HCT116 (cell line): Measurements from ENCODE around the gene FUNDC2. TPM values are rescaled to one million over a fixed set of nuclear protein-coding genes. Genes with fewer than 3 reads are reported as not detected.

Experiments used
- ATAC-seq: fragments of 200-7000 bp; cut with Tn5 transposase; 2 replicates; pipeline ENCODE4 v1.9.1; 2020; ENCODE audit warnings: mild to moderate bottlenecking, moderate library complexity
- BruUV-seq: library from RNA; stranded (reverse); fragments of 400-500 nt; replicated peaks from 2 replicates; lab custom pipeline; 2021; lab: Mats Ljungman, UMichigan
- CTCF ChIA-PET: fragments of 300-600 bp; sonication (Branson Sonifier 250); formaldehyde crosslinking; loops from one replicate; lab custom pipeline; 2021; ENCODE audit warnings: antibody characterized with exemption; lab: Charles Lee
- POLR2A ChIA-PET: fragments of 300-600, 350-600 bp; sonication (Branson Sonifier 250); formaldehyde crosslinking; loops from one replicate; lab custom pipeline; 2021; ENCODE audit warnings: antibody characterized with exemption; lab: Charles Lee
- RAD21 ChIA-PET, 2 experiments: fragments of 300-600 bp; sonication (Branson Sonifier 250); formaldehyde crosslinking; loops; one replicate each; lab custom pipeline; 2023; ENCODE audit warnings: low total read pairs in 2 of 2; ENCODE audit not compliant: uncharacterized antibody in 2 of 2, unreplicated experiment in 2 of 2, low non-redundant PET in 1 of 2; lab: Charles Lee
- DNase-seq: peaks from one replicate; pipeline ENCODE4 v3.0.0-alpha.2; 2010; ENCODE audit warnings: low read depth, low spot score
- H2AFZ ChIP-seq: fragments of 200-600 bp; shearing (Covaris generic), sonication (generic); 2 replicates; pipeline ENCODE4 v1.6.1; 2017; ENCODE audit warnings: low read depth, mixed run types, mixed read lengths, antibody characterized with exemption, low read length; ENCODE audit not compliant: poor library complexity, severe bottlenecking
- H3K27ac ChIP-seq: 2 replicates; pipeline ENCODE4 v1.5.1; 2012; ENCODE audit warnings: low read depth, low read length
- H3K27me3 ChIP-seq: fragments of 200-600 bp; sonication (generic); 2 replicates; pipeline ENCODE4 v1.6.1; 2016; ENCODE audit warnings: mixed run types, low read length, mixed read lengths; ENCODE audit not compliant: insufficient read depth
- H3K36me3 ChIP-seq, 2 experiments: fragments of 200-500 bp in 1 of 2; fragments of 200-600 bp in 1 of 2; sonication (Bioruptor generic) in 1 of 2; sonication (generic) in 1 of 2; 2 replicates each; pipeline versions ENCODE4 v1.5.1 to v1.6.1; 2014 to 2016; ENCODE audit warnings: low read length in 2 of 2, inconsistent platforms in 1 of 2, mixed read lengths in 1 of 2, mixed run types in 1 of 2; ENCODE audit not compliant: insufficient read depth in 2 of 2, control insufficient read depth in 1 of 2
- H3K4me1 ChIP-seq, 2 experiments: fragments of 200-600 bp in 1 of 2; sonication (generic) in 1 of 2; 2 replicates each; pipeline versions ENCODE4 v1.5.1 to v1.6.1; 2012 to 2017; ENCODE audit warnings: low read length in 2 of 2, inconsistent platforms in 1 of 2, mild to moderate bottlenecking in 1 of 2, mixed read lengths in 1 of 2, mixed run types in 1 of 2, moderate library complexity in 1 of 2; ENCODE audit not compliant: insufficient read depth in 2 of 2, control insufficient read depth in 1 of 2
- H3K4me2 ChIP-seq: fragments of 200-600 bp; sonication (generic); 2 replicates; pipeline ENCODE4 v1.6.1; 2017; ENCODE audit warnings: mixed run types, low read length, mixed read lengths
- H3K4me3 ChIP-seq, 2 experiments: fragments of 200-600 bp in 1 of 2; sonication (generic) in 1 of 2; replicated peaks in 1 of 2; 2 replicates each; pipeline ENCODE4 v1.5.1; 2011 to 2016; ENCODE audit warnings: low read length in 2 of 2, control low read depth in 1 of 2, low read depth in 1 of 2, mild to moderate bottlenecking in 1 of 2, mixed read lengths in 1 of 2, mixed run types in 1 of 2
- H3K79me2 ChIP-seq: fragments of 200-600 bp; sonication (generic); 2 replicates; pipeline ENCODE4 v1.6.1; 2017; ENCODE audit warnings: mild to moderate bottlenecking, mixed run types, low read length, moderate library complexity, mixed read lengths; ENCODE audit not compliant: insufficient read depth
- H3K9ac ChIP-seq: fragments of 200-600 bp; sonication (generic); 2 replicates; pipeline ENCODE4 v1.6.1; 2016; ENCODE audit warnings: low read length, mixed read lengths
- H3K9me2 ChIP-seq: fragments of 200-600 bp; sonication (generic), shearing (Covaris generic); 2 replicates; pipeline ENCODE4 v1.6.1; 2017; ENCODE audit warnings: mixed run types, mild to moderate bottlenecking, moderate library complexity; ENCODE audit not compliant: insufficient read depth
- H3K9me3 ChIP-seq, 2 experiments: fragments of 200-500 bp in 1 of 2; fragments of 200-600 bp in 1 of 2; sonication (Bioruptor generic) in 1 of 2; sonication (generic) in 1 of 2; 2 replicates each; pipeline ENCODE4 v1.6.1; 2014 to 2017; ENCODE audit warnings: low read length in 2 of 2, mixed read lengths in 2 of 2, inconsistent platforms in 1 of 2, low read depth in 1 of 2, mild to moderate bottlenecking in 1 of 2, mixed run types in 1 of 2, moderate library complexity in 1 of 2; ENCODE audit not compliant: control insufficient read depth in 1 of 2, insufficient read depth in 1 of 2
- H4K20me1 ChIP-seq: fragments of 200-600 bp; sonication (generic), shearing (Covaris generic); 2 replicates; pipeline ENCODE4 v1.6.1; 2017; ENCODE audit warnings: mixed run types, mild to moderate bottlenecking, moderate library complexity; ENCODE audit not compliant: insufficient read depth
- EGR1 ChIP-seq: IDR thresholded peaks from 2 replicates; pipeline ENCODE4 v1.6.1; 2012; ENCODE audit warnings: low read depth
- JUND ChIP-seq: IDR thresholded peaks from 2 replicates; pipeline ENCODE4 v1.6.1; 2012
- SP1 ChIP-seq: IDR thresholded peaks from 2 replicates; pipeline ENCODE4 v1.6.1; 2012; ENCODE audit warnings: low read depth
- intact Hi-C: fragments of 100-400 bp; cut with micrococcal nuclease; formaldehyde crosslinking; loops from 2 replicates; pipeline ENCODE4 v1.10.0; 2022
- total RNA-seq: library from RNA; stranded (reverse); gene quantifications from one replicate; pipeline ENCODE4 v1.2.1, GENCODE V29; 2021; ENCODE audit not compliant: unreplicated experiment
- TF ChIP-seq, protein P1 (sequence below): IDR thresholded peaks from 2 replicates; pipeline ENCODE4 v1.6.1; 2011; ENCODE audit warnings: mild to moderate bottlenecking, low read length, moderate library complexity; ENCODE audit not compliant: insufficient replicate concordance; ENCODE audit errors: extremely low read depth
- TF ChIP-seq, protein P2 (sequence below), 3 experiments: fragments of 200-600 bp in 1 of 3; sonication (generic) in 1 of 3; IDR thresholded peaks in 2 of 3; conservative IDR thresholded peaks in 1 of 3; 2 replicates each; pipeline ENCODE4 v1.5.1; 2012 to 2017; ENCODE audit warnings: low read depth in 2 of 3, low read length in 2 of 3, antibody characterized with exemption in 1 of 3, borderline replicate concordance in 1 of 3, control low read depth in 1 of 3, mild to moderate bottlenecking in 1 of 3, mixed read lengths in 1 of 3, mixed run types in 1 of 3, moderate library complexity in 1 of 3; ENCODE audit not compliant: insufficient read depth in 1 of 3

FUNDC2 gene
- total RNA-seq, 1 experiment from 2014 or later: 32.5 TPM

DNA sequence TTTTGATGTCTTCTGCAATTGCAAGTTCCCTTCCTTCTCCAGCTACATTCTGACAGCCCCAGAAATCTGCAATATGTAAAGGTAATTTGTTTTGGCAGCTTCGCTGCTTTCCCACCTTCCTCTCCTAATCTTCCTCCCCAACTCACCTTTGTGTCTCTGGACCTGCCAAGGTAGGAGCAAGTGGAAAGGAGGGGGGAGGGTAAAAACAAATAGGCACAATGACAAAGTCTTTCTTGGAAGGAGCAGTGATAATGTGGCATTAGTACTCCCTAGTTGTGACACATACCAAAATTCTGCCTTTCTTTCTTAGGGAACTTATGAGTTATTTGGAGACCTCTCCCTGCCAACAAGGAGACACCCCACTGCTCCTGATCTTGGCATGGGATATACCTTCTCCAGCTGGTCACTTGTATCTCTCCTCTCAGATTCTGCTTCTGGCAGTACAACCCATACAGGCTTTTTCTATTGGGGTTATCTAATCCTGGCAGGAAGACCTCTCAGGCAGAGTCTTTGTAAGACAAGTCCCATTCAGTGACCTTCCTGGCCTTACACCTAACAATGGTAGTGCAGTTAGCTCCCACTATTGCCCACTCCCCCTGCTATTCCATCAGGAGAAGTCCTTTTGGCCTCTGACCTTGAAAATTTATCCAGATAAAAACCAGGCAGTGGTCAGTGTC is 28.3 kb upstream of the FUNDC2 start:
- intact Hi-C loops: no loop called here
- Histone ChIP-seq H3K36me3 (no peaks in the 10 kb centered on the region), H3K9me2 (no peaks in the 10 kb centered on the region), H4K20me1 (no peaks in the 10 kb centered on the region), H3K79me2 (no peaks in the 10 kb centered on the region), H3K4me1 (no peaks in the 10 kb centered on the region), H3K4me3 (no peak overlapping the region), H3K27ac (no peak overlapping the region), H3K9me3 (no peaks in the 10 kb centered on the region), H3K27me3 (no peaks in the 10 kb centered on the region), H3K4me2 (no peak overlapping the region), H3K9ac (no peak overlapping the region), H2AFZ (no peak overlapping the region)
- BruUV-seq: no TSS peak
- CTCF ChIA-PET: no interaction called here
- RAD21 ChIA-PET: no interaction called here
- POLR2A ChIA-PET: no interaction called here
- ATAC-seq (no peak), DNase-seq (no peak)
- TF ChIP-seq, protein P1, sequence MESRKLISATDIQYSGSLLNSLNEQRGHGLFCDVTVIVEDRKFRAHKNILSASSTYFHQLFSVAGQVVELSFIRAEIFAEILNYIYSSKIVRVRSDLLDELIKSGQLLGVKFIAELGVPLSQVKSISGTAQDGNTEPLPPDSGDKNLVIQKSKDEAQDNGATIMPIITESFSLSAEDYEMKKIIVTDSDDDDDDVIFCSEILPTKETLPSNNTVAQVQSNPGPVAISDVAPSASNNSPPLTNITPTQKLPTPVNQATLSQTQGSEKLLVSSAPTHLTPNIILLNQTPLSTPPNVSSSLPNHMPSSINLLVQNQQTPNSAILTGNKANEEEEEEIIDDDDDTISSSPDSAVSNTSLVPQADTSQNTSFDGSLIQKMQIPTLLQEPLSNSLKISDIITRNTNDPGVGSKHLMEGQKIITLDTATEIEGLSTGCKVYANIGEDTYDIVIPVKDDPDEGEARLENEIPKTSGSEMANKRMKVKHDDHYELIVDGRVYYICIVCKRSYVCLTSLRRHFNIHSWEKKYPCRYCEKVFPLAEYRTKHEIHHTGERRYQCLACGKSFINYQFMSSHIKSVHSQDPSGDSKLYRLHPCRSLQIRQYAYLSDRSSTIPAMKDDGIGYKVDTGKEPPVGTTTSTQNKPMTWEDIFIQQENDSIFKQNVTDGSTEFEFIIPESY: no peak
- TF ChIP-seq JUND (no peak), EGR1 (no peak), SP1 (no peak)
- TF ChIP-seq, protein P2, sequence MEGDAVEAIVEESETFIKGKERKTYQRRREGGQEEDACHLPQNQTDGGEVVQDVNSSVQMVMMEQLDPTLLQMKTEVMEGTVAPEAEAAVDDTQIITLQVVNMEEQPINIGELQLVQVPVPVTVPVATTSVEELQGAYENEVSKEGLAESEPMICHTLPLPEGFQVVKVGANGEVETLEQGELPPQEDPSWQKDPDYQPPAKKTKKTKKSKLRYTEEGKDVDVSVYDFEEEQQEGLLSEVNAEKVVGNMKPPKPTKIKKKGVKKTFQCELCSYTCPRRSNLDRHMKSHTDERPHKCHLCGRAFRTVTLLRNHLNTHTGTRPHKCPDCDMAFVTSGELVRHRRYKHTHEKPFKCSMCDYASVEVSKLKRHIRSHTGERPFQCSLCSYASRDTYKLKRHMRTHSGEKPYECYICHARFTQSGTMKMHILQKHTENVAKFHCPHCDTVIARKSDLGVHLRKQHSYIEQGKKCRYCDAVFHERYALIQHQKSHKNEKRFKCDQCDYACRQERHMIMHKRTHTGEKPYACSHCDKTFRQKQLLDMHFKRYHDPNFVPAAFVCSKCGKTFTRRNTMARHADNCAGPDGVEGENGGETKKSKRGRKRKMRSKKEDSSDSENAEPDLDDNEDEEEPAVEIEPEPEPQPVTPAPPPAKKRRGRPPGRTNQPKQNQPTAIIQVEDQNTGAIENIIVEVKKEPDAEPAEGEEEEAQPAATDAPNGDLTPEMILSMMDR (IDR thresholded peaks at IDR 0.05 in 2 of 3, conservative IDR thresholded peaks at IDR 0.05 in 1 of 3; ENCODE audit: borderline replicate concordance in 1 of 3, insufficient read depth in 1 of 3, low read depth in 2 of 3, low read length in 2 of 3): no peak
